Measurements from ENCODE around the gene ADAMTS18.

GRCh38 chr16:77308163-77308561 lies 126.7 kb downstream of the ADAMTS18 start:
- TF ChIP-seq CTCF (IDR thresholded peaks at IDR 0.05) = no peak
- no peak for TF ChIP-seq POLR2A (IDR thresholded peaks at IDR 0.05)
